K562 treated with DMSO at 1 percent for 12 hours (cell line): Measurements from ENCODE around the gene TRAPPC14. TPM values are rescaled to one million over a fixed set of nuclear protein-coding genes. Genes with fewer than 3 reads are reported as not detected.

ENCODE experiments used
- total RNA-seq: library from RNA; unstranded; fragments of 300-600 nt; gene quantifications from 2 replicates; pipeline ENCODE4 v1.2.3, GENCODE V29; 2022; ENCODE audit not compliant: insufficient read depth

TRAPPC14 gene
- 36.9 and 43.3 TPM in 2 replicates for total RNA-seq

GRCh38 chr7:100158229-100159098 is at the start of gene TRAPPC14:
Gene TRAPPC14 (minus strand): TSS chr7:100158723. CDS start chr7:100158499, 224 bp downstream.

GRCh38 chr7:100177045-100178001 is 18.8 kb upstream of the TRAPPC14 start, which contains the start of the genes GPC2 and STAG3:
Gene GPC2 (minus strand): TSS chr7:100177381. CDS start chr7:100177199, 182 bp downstream.
Gene STAG3 (plus strand): TSS chr7:100177918. CDS start chr7:100180557, 2,639 bp downstream.

GRCh38 chr7:100148559-100149328 is 9.8 kb downstream of the TRAPPC14 start, which contains the start of gene LAMTOR4:
Gene LAMTOR4 (plus strand): TSS chr7:100148918. CDS start chr7:100148973, 55 bp downstream.

GRCh38 chr7:100126931-100127865 is 31.3 kb downstream of the TRAPPC14 start, which contains the start of gene MBLAC1:
Gene MBLAC1 (plus strand): TSS chr7:100126967. CDS start chr7:100127396, 429 bp downstream.

GRCh38 chr7:100119072-100119969 is 39.2 kb downstream of the TRAPPC14 start, which contains the start of the genes CNPY4 and TAF6:
Gene CNPY4 (plus strand): TSS chr7:100119634. CDS start chr7:100119745, 111 bp downstream.
Gene TAF6 (minus strand): TSS chr7:100119358. CDS start chr7:100114209, 5,149 bp downstream.

Other genes starting within 250 kb of the TRAPPC14 start
- gene TRIM4, start 239.2 kb downstream of the TRAPPC14 start, total RNA-seq, result 22.1 and 47.3 TPM in 2 replicates
- not detected in 2 replicates for gene GJC3, start 229.1 kb downstream of the TRAPPC14 start, total RNA-seq
- gene AZGP1, start 182.7 kb downstream of the TRAPPC14 start, total RNA-seq, result not detected in 2 replicates
- 7.7 and 24.0 TPM in 2 replicates for gene ZKSCAN1, start 143.1 kb downstream of the TRAPPC14 start, total RNA-seq
- gene ZSCAN21, start 108.9 kb downstream of the TRAPPC14 start, total RNA-seq, result 8.9 and 17.0 TPM in 2 replicates
- 20.8 and 32.0 TPM in 2 replicates for gene ZNF3, start 77.0 kb downstream of the TRAPPC14 start, total RNA-seq
- gene COPS6, start 69.8 kb downstream of the TRAPPC14 start, total RNA-seq, result 137 and 153 TPM in 2 replicates
- 428 and 455 TPM in 2 replicates for gene MCM7, start 57.3 kb downstream of the TRAPPC14 start, total RNA-seq
- gene AP4M1, start 57.1 kb downstream of the TRAPPC14 start, total RNA-seq, result 17.2 and 19.9 TPM in 2 replicates
- gene TAF6, start 39.4 kb downstream of the TRAPPC14 start, total RNA-seq, result 54.3 and 104 TPM in 2 replicates
- 9.2 and 11.9 TPM in 2 replicates for gene CNPY4, start 39.1 kb downstream of the TRAPPC14 start, total RNA-seq
- 4.0 and 6.1 TPM in 2 replicates for gene MBLAC1, start 31.8 kb downstream of the TRAPPC14 start, total RNA-seq
- 285 and 449 TPM in 2 replicates for gene LAMTOR4, start 9.8 kb downstream of the TRAPPC14 start, total RNA-seq
- 5.9 and 6.2 TPM in 2 replicates for gene GAL3ST4, start 9.9 kb upstream of the TRAPPC14 start, total RNA-seq
- 0.52 and 6.1 TPM in 2 replicates for gene GPC2, start 18.7 kb upstream of the TRAPPC14 start, total RNA-seq
- gene STAG3, start 19.2 kb upstream of the TRAPPC14 start, total RNA-seq, result 3.4 and 9.1 TPM in 2 replicates
- not detected in 2 replicates for gene PVRIG, start 61.2 kb upstream of the TRAPPC14 start, total RNA-seq
- gene SPDYE3, start 149.0 kb upstream of the TRAPPC14 start, total RNA-seq, result 3.3 and 5.8 TPM in 2 replicates
- 22.6 and 47.5 TPM in 2 replicates for gene PILRB, start 199.4 kb upstream of the TRAPPC14 start, total RNA-seq
- 1.5 and 3.7 TPM in 2 replicates for gene PILRA, start 214.8 kb upstream of the TRAPPC14 start, total RNA-seq